Measurements from ENCODE around the gene MS4A4E. TPM values are rescaled to one million over a fixed set of nuclear protein-coding genes. Genes with fewer than 3 reads are reported as not detected.
"Not testable (repeated sequence)": the region's sequence is repeated elsewhere in the genome, so short reads cannot be mapped to it uniquely, and the experiment has no call there.

MS4A4E gene
- total RNA-seq, 4 donors from 2014 or later: 0.91 to 7.9 (median 2.8) TPM

GRCh38 chr11:60197442-60197841 is 45.5 kb downstream of the MS4A4E start:
- 83% methylated on average over 1 of the region's 1 CpG for WGBS
- intact Hi-C loops (cut with DNase I): loop anchor here (10.0 kb wide), 1 partner anchor 373 kb away; no protein-coding TSS in a partner anchor
- H3K4me1 ChIP-seq: no peaks in the 10 kb centered on the region
- no peak overlapping the region for H3K27ac ChIP-seq (replicated peaks in 1 of 4)
- TF ChIP-seq POLR2AphosphoS5 (IDR thresholded peaks at IDR 0.05): no peak
- TF ChIP-seq CTCF (IDR thresholded peaks at IDR 0.05): no peak
- TF ChIP-seq EP300 (IDR thresholded peaks at IDR 0.05): no peak
- TF ChIP-seq POLR2A (IDR thresholded peaks at IDR 0.05; ENCODE audit: low read depth): no peak
- no peak for DNase-seq (ENCODE audit: extremely low spot score)
- no peaks in the 10 kb centered on the region for H3K27me3 ChIP-seq
- H3K36me3 ChIP-seq: no peaks in the 10 kb centered on the region
- H3K9me3 ChIP-seq: no peaks in the 10 kb centered on the region
- H3K4me3 ChIP-seq: no peak overlapping the region

GRCh38 chr11:60195923-60196368 is 47.0 kb downstream of the MS4A4E start:
- Histone ChIP-seq H3K9me3 (no peaks in the 10 kb centered on the region), H3K4me1 (no peaks in the 10 kb centered on the region), H3K27ac (replicated peaks in 1 of 4) (peak overlapping the region in 1 of 4 donors; percentile 7), H3K4me3 (no peak overlapping the region), H3K36me3 (no peaks in the 10 kb centered on the region), H3K27me3 (no peaks in the 10 kb centered on the region)
- WGBS: 61% methylated on average over 4 of the region's 4 CpGs
- intact Hi-C loops (cut with DNase I): loop anchor here (10.0 kb wide), 1 partner anchor 371 kb away; no protein-coding TSS in a partner anchor
- TF ChIP-seq EP300 (IDR thresholded peaks at IDR 0.05): no peak
- no peak for TF ChIP-seq POLR2A (IDR thresholded peaks at IDR 0.05; ENCODE audit: low read depth)
- TF ChIP-seq POLR2AphosphoS5 (IDR thresholded peaks at IDR 0.05): no peak
- no peak for TF ChIP-seq CTCF (IDR thresholded peaks at IDR 0.05)
- no peak for DNase-seq (ENCODE audit: extremely low spot score)

- WGBS: 71% methylated on average over 3 of the region's 3 CpGs
- TF ChIP-seq EP300 (IDR thresholded peaks at IDR 0.05) (no peak), POLR2AphosphoS5 (IDR thresholded peaks at IDR 0.05) (no peak), POLR2A (IDR thresholded peaks at IDR 0.05; ENCODE audit: low read depth) (no peak), CTCF (IDR thresholded peaks at IDR 0.05) (no peak)
- Histone ChIP-seq H3K27ac (replicated peaks in 1 of 4) (peak overlapping the region in 1 of 4 donors; percentile 35), H3K36me3 (no peaks in the 10 kb centered on the region), H3K27me3 (no peaks in the 10 kb centered on the region), H3K4me1 (no peaks in the 10 kb centered on the region), H3K9me3 (no peaks in the 10 kb centered on the region), H3K4me3 (no peak overlapping the region)
- intact Hi-C loops (cut with DNase I): loop anchor here (10.0 kb wide), 1 partner anchor 370 kb away; no protein-coding TSS in a partner anchor
- DNase-seq (ENCODE audit: extremely low spot score): no peak
Measured at GRCh38 chr11:60194511-60194910, 48.4 kb downstream of the MS4A4E start.

- 8% methylated on average over 1 of the region's 1 CpG for WGBS
Measured at GRCh38 chr11:60193687-60194433, 49.1 kb downstream of the MS4A4E start.

GRCh38 chr11:60192564-60192963 is 50.4 kb downstream of the MS4A4E start:
- intact Hi-C loops (cut with DNase I): loop anchor here (10.0 kb wide), 1 partner anchor 368 kb away; no protein-coding TSS in a partner anchor

More at GRCh38 chr11:60193687-60194433, 49.1 kb downstream of the MS4A4E start:
- H3K27me3 ChIP-seq: no peaks in the 10 kb centered on the region
- no peaks in the 10 kb centered on the region for H3K9me3 ChIP-seq
- H3K27ac ChIP-seq (replicated peaks in 1 of 4): no peak overlapping the region
- TF ChIP-seq CTCF (IDR thresholded peaks at IDR 0.05) (peak; percentile 69 to 89 (median 77)), POLR2AphosphoS5 (IDR thresholded peaks at IDR 0.05) (no peak)
- no peak for DNase-seq (ENCODE audit: extremely low spot score)
- H3K36me3 ChIP-seq: no peaks in the 10 kb centered on the region
- no peak overlapping the region for H3K4me3 ChIP-seq
- H3K4me1 ChIP-seq: no peaks in the 10 kb centered on the region
- intact Hi-C loops (cut with DNase I): loop anchor here (10.0 kb wide), 1 partner anchor 369 kb away; no protein-coding TSS in a partner anchor

GRCh38 chr11:60188481-60188880 is 54.5 kb downstream of the MS4A4E start:
- DNase-seq (ENCODE audit: extremely low spot score); H3K4me3 ChIP-seq; H3K9me3 ChIP-seq; H3K27me3 ChIP-seq; H3K36me3 ChIP-seq; intact Hi-C loops (cut with DNase I); H3K27ac ChIP-seq (replicated peaks in 1 of 4): not testable (repeated sequence)
- H3K4me1 ChIP-seq: peaks cover 0 to 11% (median 5%) of the 10 kb centered on the region in 4 donors
- WGBS: 41% methylated on average over 3 of the region's 3 CpGs

More at GRCh38 chr11:60192564-60192963, 50.4 kb downstream of the MS4A4E start:
- not testable (repeated sequence) for H3K27me3 ChIP-seq; H3K36me3 ChIP-seq; H3K27ac ChIP-seq (replicated peaks in 1 of 4); H3K4me1 ChIP-seq; H3K9me3 ChIP-seq; DNase-seq (ENCODE audit: extremely low spot score); H3K4me3 ChIP-seq
- WGBS: 90% methylated on average over 4 of the region's 4 CpGs

GRCh38 chr11:60186128-60186527 is 56.8 kb downstream of the MS4A4E start:
- 100% methylated on average over 2 of the region's 2 CpGs for WGBS
- H3K27ac ChIP-seq (replicated peaks in 1 of 4): peak overlapping the region in 1 of 4 donors; percentile 47
- H3K36me3 ChIP-seq; H3K27me3 ChIP-seq; H3K9me3 ChIP-seq; DNase-seq (ENCODE audit: extremely low spot score); H3K4me3 ChIP-seq; intact Hi-C loops (cut with DNase I): not testable (repeated sequence)
- H3K4me1 ChIP-seq: peaks cover 0 to 11% (median 5%) of the 10 kb centered on the region in 4 donors

- H3K36me3 ChIP-seq; H3K4me3 ChIP-seq; H3K27me3 ChIP-seq; intact Hi-C loops (cut with DNase I); H3K9me3 ChIP-seq; DNase-seq (ENCODE audit: extremely low spot score): not testable (repeated sequence)
- Histone ChIP-seq H3K27ac (replicated peaks in 1 of 4) (peak overlapping the region in 1 of 4 donors; percentile 47), H3K4me1 (peaks cover 0 to 11% (median 5%) of the 10 kb centered on the region in 4 donors)
- 57% methylated on average over 2 of the region's 2 CpGs for WGBS
Measured at GRCh38 chr11:60185512-60185827, 57.5 kb downstream of the MS4A4E start.
